Ishikawa (cell line): ENCODE results near the gene COL23A1.

Source experiments
- CEBPB ChIP-seq: IDR thresholded peaks from 2 replicates; pipeline ENCODE4 v1.6.1; 2012
- CREB1 ChIP-seq: IDR thresholded peaks from 2 replicates; pipeline ENCODE4 v1.6.1; 2012; ENCODE audit warnings: low read depth
- EGR1 ChIP-seq: IDR thresholded peaks from 2 replicates; pipeline ENCODE4 v1.6.1; 2012
- EP300 ChIP-seq: IDR thresholded peaks from 2 replicates; pipeline ENCODE4 v1.6.1; 2012; ENCODE audit warnings: borderline replicate concordance
- FOXM1 ChIP-seq: IDR thresholded peaks from 2 replicates; pipeline ENCODE4 v1.6.1; 2012; ENCODE audit warnings: low read depth, borderline replicate concordance
- NFIC ChIP-seq: IDR thresholded peaks from 2 replicates; pipeline ENCODE4 v1.6.1; 2012
- RAD21 ChIP-seq: IDR thresholded peaks from 2 replicates; pipeline ENCODE4 v1.6.1; 2012; ENCODE audit warnings: low read depth
- TAF1 ChIP-seq: IDR thresholded peaks from 2 replicates; pipeline ENCODE4 v1.6.1; 2012; ENCODE audit warnings: low read depth, mild to moderate bottlenecking
- TCF12 ChIP-seq: IDR thresholded peaks from 2 replicates; pipeline ENCODE4 v1.6.1; 2012; ENCODE audit warnings: low read depth
- TEAD4 ChIP-seq: IDR thresholded peaks from 2 replicates; pipeline ENCODE4 v1.6.1; 2012
- YY1 ChIP-seq: IDR thresholded peaks from 2 replicates; pipeline ENCODE4 v1.6.1; 2012; ENCODE audit warnings: low read depth
- ZBTB7A ChIP-seq: IDR thresholded peaks from 2 replicates; pipeline ENCODE4 v1.6.1; 2012; ENCODE audit warnings: low read depth
- TF ChIP-seq, protein P1 (sequence below): IDR thresholded peaks from 2 replicates; pipeline ENCODE4 v1.6.1; 2012
- TF ChIP-seq, protein P2 (sequence below): IDR thresholded peaks from 2 replicates; pipeline ENCODE4 v1.6.1; 2012; ENCODE audit warnings: low read depth, mild to moderate bottlenecking
- TF ChIP-seq, protein P3 (sequence below): IDR thresholded peaks from 2 replicates; pipeline ENCODE4 v1.6.1; 2012

The COL23A1 gene

DNA sequence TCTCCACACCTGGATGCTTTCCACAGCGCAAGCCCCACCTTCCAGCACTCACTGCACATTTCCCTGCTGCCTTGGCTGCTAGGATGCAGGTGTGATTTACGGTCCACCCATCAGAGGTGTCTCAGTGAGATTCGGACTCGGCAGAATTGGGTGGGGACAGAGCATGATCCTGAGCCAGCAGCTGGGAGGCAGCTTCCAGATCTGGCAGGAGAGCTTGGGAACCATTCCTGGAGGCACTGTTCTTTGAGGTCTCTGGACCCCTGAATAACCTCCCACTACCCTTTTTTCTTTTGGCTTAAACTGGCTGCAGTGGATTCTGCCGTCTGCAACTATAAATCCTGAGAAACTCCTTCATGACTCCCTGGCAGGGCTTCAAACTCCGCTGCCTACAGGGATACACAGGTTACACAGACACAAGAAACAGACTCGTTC lies 258.0 kb downstream of the COL23A1 start:
- TF ChIP-seq, protein P1, sequence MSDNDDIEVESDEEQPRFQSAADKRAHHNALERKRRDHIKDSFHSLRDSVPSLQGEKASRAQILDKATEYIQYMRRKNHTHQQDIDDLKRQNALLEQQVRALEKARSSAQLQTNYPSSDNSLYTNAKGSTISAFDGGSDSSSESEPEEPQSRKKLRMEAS: no peak
- no peak for TF ChIP-seq EP300
- no peak for TF ChIP-seq CEBPB
- TF ChIP-seq TCF12: no peak
- TF ChIP-seq, protein P2, sequence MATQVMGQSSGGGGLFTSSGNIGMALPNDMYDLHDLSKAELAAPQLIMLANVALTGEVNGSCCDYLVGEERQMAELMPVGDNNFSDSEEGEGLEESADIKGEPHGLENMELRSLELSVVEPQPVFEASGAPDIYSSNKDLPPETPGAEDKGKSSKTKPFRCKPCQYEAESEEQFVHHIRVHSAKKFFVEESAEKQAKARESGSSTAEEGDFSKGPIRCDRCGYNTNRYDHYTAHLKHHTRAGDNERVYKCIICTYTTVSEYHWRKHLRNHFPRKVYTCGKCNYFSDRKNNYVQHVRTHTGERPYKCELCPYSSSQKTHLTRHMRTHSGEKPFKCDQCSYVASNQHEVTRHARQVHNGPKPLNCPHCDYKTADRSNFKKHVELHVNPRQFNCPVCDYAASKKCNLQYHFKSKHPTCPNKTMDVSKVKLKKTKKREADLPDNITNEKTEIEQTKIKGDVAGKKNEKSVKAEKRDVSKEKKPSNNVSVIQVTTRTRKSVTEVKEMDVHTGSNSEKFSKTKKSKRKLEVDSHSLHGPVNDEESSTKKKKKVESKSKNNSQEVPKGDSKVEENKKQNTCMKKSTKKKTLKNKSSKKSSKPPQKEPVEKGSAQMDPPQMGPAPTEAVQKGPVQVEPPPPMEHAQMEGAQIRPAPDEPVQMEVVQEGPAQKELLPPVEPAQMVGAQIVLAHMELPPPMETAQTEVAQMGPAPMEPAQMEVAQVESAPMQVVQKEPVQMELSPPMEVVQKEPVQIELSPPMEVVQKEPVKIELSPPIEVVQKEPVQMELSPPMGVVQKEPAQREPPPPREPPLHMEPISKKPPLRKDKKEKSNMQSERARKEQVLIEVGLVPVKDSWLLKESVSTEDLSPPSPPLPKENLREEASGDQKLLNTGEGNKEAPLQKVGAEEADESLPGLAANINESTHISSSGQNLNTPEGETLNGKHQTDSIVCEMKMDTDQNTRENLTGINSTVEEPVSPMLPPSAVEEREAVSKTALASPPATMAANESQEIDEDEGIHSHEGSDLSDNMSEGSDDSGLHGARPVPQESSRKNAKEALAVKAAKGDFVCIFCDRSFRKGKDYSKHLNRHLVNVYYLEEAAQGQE: no peak
- TF ChIP-seq NFIC: no peak
- TF ChIP-seq ZBTB7A: no peak
- no peak for TF ChIP-seq TAF1
- TF ChIP-seq, protein P3, sequence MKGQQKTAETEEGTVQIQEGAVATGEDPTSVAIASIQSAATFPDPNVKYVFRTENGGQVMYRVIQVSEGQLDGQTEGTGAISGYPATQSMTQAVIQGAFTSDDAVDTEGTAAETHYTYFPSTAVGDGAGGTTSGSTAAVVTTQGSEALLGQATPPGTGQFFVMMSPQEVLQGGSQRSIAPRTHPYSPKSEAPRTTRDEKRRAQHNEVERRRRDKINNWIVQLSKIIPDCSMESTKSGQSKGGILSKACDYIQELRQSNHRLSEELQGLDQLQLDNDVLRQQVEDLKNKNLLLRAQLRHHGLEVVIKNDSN: no peak
- no peak for TF ChIP-seq RAD21
- no peak for TF ChIP-seq FOXM1

DNA sequence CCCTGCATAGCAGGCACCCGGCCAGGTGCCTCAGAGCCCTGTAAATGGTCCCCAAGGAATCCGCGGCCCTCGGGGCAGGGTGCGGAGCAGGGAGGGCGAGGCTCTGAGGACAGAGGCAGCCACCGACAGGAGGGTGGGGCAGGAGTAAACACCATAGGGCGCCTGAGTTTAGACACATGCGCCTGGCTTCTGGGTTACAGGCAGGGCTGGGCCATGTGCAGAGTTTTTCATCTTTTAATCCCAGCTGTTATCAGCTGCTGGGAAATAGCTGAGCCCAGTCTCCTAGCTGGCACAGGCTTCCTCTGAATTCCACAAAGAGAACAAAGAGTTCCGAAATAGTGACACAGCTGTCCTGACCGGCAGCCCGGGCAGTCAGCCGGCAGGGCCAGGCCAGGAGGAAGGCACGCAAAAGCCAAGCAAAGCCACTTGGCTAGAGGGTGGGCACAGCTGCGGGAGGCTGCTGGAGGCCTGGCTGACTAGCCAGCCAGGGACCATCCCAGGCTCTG lies 258.6 kb downstream of the COL23A1 start:
- TF ChIP-seq, protein P1: no peak
- no peak for TF ChIP-seq RAD21
- no peak for TF ChIP-seq TCF12
- no peak for TF ChIP-seq CREB1
- no peak for TF ChIP-seq NFIC
- TF ChIP-seq TEAD4: no peak
- TF ChIP-seq EGR1: no peak
- TF ChIP-seq, protein P3: no peak
- TF ChIP-seq ZBTB7A: no peak

DNA sequence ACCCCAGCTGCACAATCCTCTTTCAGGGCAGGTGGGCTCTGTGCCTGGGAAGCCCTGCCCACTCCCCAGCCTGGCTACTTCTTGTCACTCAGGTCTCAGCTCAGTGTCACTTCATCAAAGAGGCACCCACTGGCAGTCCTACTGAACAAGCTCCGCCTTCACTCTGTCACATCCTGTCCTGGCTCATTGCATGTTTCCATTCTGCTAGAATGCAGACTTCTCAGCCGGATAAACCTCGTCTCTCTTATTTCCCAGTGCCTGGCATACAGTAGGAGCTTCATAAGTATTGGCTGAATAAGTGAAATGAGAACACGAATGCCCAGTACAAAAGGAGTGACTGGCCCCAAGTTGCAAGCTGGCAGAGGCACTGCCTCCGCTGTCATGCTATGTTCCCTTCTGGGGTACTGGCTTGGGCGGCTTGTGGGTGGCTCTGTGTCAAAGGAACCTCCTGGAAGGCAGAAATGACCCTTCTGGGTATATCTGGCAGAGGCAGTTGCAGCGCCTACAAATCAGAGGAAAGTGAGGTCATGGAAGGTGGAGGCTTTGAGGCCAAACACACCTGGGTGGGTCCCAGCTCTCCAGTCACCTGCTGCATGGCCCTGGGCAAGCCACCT lies 259.3 kb downstream of the COL23A1 start:
- TF ChIP-seq, protein P2: no peak
- TF ChIP-seq TAF1 (no peak), EGR1 (no peak), FOXM1 (no peak), EP300 (no peak), CREB1 (no peak), RAD21 (no peak), NFIC (no peak), CEBPB (no peak), ZBTB7A (no peak), TEAD4 (no peak)
- TF ChIP-seq, protein P1: no peak
- TF ChIP-seq, protein P3: no peak

DNA sequence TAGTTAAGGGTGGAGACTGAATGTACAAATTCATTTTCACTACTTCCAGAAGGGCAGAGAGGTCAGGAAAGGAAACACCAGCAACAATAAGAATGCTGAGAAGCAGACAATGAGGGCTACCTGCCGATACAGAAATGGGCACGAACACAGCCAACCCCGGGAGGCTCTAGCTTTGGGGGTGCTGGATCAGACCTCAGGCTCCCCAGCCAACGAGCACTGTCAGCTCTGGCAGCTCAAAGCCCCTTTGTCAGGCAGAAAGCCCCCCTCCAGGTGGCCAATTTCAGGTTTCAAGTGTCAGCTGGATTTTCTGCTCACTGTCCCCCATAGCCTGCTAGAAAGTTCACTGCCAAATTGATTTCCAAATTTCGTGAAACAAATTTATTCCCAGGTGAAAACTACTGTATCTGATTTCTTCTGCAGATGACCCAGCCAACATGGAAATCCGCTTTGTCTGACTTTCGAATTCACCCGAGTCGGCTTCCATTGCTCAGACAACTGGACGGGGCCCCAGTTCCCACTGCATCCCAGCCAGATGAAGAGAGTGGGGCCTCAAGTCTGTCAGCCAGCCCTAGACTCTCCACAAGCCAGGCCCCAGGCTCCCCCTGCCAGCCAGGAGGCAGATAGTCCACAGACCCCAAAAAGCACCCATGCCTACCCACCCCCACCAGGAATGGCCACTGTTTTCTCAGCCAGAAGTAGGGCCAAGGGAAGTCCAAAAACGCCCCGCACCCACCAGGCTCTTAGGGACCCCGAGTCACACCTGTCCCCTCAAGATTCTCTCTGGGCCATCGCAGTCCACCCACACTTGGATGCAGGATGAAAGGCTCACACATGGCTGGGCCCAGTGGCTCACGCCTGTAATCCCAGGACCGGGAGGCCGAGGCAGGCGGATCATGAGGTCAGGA lies 261.1 kb downstream of the COL23A1 start:
- TF ChIP-seq TAF1 (no peak), FOXM1 (no peak), YY1 (no peak), NFIC (no peak), TEAD4 (no peak), CREB1 (no peak), TCF12 (no peak), ZBTB7A (no peak)
- TF ChIP-seq, protein P1: no peak
